Astrocyte (in vitro differentiated cells and primary cell): Measurements from ENCODE around the gene CNTNAP2.

Experiments used
- CTCF ChIP-seq: IDR thresholded peaks from 2 replicates; pipeline ENCODE4 v1.5.1; 2011; ENCODE audit warnings: low read depth, mild to moderate bottlenecking, inconsistent platforms, low read length, moderate library complexity; ENCODE audit not compliant: insufficient read depth
- EZH2 ChIP-seq: IDR thresholded peaks from 2 replicates; pipeline ENCODE4 v1.6.1; 2012; ENCODE audit warnings: mild to moderate bottlenecking, low read length, inconsistent platforms; ENCODE audit not compliant: insufficient read depth

DNA sequence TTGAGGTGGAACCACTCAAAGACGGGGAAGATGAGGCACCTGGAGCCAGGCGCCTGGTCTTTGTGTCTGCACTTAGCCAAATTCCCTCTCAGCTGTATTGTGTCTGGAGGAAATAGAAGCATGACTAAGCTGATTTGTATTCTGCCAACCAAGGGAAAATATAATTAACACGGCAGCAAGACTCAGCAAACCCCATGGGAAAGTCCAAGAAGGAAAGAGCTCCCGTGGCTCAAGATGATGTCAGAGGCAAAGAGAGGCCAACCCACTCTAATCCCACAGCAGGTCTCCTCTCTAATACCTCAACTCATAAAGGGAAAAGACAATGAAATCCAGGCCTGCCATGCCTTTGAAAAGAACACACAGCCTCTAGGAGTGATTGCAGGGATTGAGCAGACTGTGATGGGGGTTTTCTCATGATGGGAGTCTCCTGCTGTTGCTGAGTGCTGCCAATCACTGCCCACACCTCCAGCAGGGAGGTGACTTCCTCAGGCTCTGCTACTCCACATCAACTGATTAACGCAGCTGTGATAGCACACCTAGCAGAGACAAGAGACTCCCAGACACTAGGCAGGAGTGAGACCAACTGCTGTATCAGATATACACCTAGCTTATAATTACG is 2218.5 kb downstream of the CNTNAP2 start:
- TF ChIP-seq CTCF: no peak
- no peak for TF ChIP-seq EZH2
